A549 (cell line): Measurements from ENCODE around the gene VDAC1. TPM values are rescaled to one million over a fixed set of nuclear protein-coding genes. Genes with fewer than 3 reads are reported as not detected.

Experiments
- ATAC-seq, 2 experiments: fragments of 200-7000 bp in 1 of 2; fragments of >200 bp in 1 of 2; cut with Nextera tagmentation in 1 of 2; cut with Tn5 transposase in 1 of 2; 3 replicates each; pipeline versions ENCODE4 v1.8.0 to v1.9.1; 2018 to 2020; ENCODE audit warnings: mild to moderate bottlenecking in 1 of 2, moderate library complexity in 1 of 2
- CTCF ChIA-PET: fragments of 300-600 bp; sonication (Branson Sonifier 250); formaldehyde crosslinking; extraction: SDS; loops from one replicate; lab custom pipeline; 2021; ENCODE audit warnings: antibody characterized with exemption, inconsistent platforms; lab: Yijun Ruan, JAX
- POLR2A ChIA-PET: fragments of 350-600 bp; formaldehyde crosslinking; extraction: SDS; loops from one replicate; lab custom pipeline; 2021; ENCODE audit warnings: antibody characterized with exemption, inconsistent platforms; lab: Yijun Ruan, JAX
- DNase-seq, 2 experiments: peaks; one replicate each; pipeline versions ENCODE4 v3.0.0 to v3.0.0-alpha.2; 2011 to 2016; ENCODE audit warnings: low read depth in 1 of 2, low spot score in 1 of 2
- FAIRE-seq: peaks from 2 replicates; lab custom pipeline; 2011; peaks lifted over from hg19 to GRCh38; lab: Jason Lieb, UNC
- H3K27ac ChIP-seq, 2 experiments: fragments of >200 bp; sonication (Bioruptor Twin); formaldehyde crosslinking; 3 replicates each; pipeline ENCODE4 v1.5.1; 2016 to 2017
- H3K4me1 ChIP-seq: fragments of >200 bp; sonication (Bioruptor Twin); formaldehyde crosslinking; 3 replicates; pipeline ENCODE4 v1.6.1; 2016
- H3K4me2 ChIP-seq: fragments of >200 bp; sonication (Bioruptor Twin); formaldehyde crosslinking; 3 replicates; pipeline ENCODE4 v1.6.1; 2016
- H3K4me3 ChIP-seq: fragments of >200 bp; sonication (Bioruptor Twin); formaldehyde crosslinking; 3 replicates; pipeline ENCODE4 v1.5.1; 2016
- H3K9me3 ChIP-seq: fragments of >200 bp; sonication (Bioruptor Twin); formaldehyde crosslinking; 3 replicates; pipeline ENCODE4 v1.6.1; 2016
- CBX8 ChIP-seq: fragments of 200-600 bp; sonication (generic); IDR thresholded peaks from 2 replicates; pipeline ENCODE4 v1.6.1; 2016
- CHD2 ChIP-seq: fragments of 150-350 bp; IDR thresholded peaks from 2 replicates; pipeline ENCODE4 v1.6.1; 2014; ENCODE audit warnings: low read length; ENCODE audit not compliant: partially characterized antibody
- EP300 ChIP-seq, 2 experiments: fragments of >200 bp; sonication (Bioruptor Twin); formaldehyde crosslinking; IDR thresholded peaks; 2 replicates in 1 of 2; 3 replicates in 1 of 2; pipeline ENCODE4 v1.6.1; 2016 to 2017
- FOSB ChIP-seq: fragments of 250-450 bp; sonication (Bioruptor Pico); IDR thresholded peaks from 2 replicates; pipeline ENCODE4 v1.5.0; 2020; ENCODE audit warnings: mild to moderate bottlenecking, moderate library complexity
- FOXS1 ChIP-seq: fragments of 250-450 bp; sonication (Bioruptor Pico); IDR thresholded peaks from 2 replicates; pipeline ENCODE4 v1.5.0; 2020; ENCODE audit warnings: mild to moderate bottlenecking, moderate library complexity
- HOXA7 ChIP-seq: fragments of 250-450 bp; sonication (Bioruptor Pico); IDR thresholded peaks from 2 replicates; pipeline ENCODE4 v1.5.0; 2020; ENCODE audit warnings: mild to moderate bottlenecking, moderate library complexity
- MAZ ChIP-seq: fragments of 150-350 bp; IDR thresholded peaks from 2 replicates; pipeline ENCODE4 v1.6.1; 2014; ENCODE audit warnings: antibody characterized with exemption, low read depth, low read length, borderline replicate concordance
- POLR2AphosphoS2 ChIP-seq: conservative IDR thresholded peaks from 2 replicates; pipeline ENCODE4 v1.6.1; 2012; ENCODE audit warnings: low read length, improper control_type of control experiment, inconsistent platforms
- RAD21 ChIP-seq, 2 experiments: fragments of >200 bp in 1 of 2; sonication (Bioruptor Twin) in 1 of 2; formaldehyde crosslinking in 1 of 2; IDR thresholded peaks in 1 of 2; conservative IDR thresholded peaks in 1 of 2; 2 replicates in 1 of 2; 3 replicates in 1 of 2; pipeline ENCODE4 v1.6.1; 2012 to 2018; ENCODE audit warnings: inconsistent platforms in 1 of 2
- RFX5 ChIP-seq: fragments of 450-650 bp; IDR thresholded peaks from 2 replicates; pipeline ENCODE4 v1.7.1; 2014; ENCODE audit warnings: antibody characterized with exemption, mild to moderate bottlenecking, moderate library complexity
- RNF2 ChIP-seq: fragments of 200-600 bp; sonication (generic); IDR thresholded peaks from 2 replicates; pipeline ENCODE4 v1.6.1; 2016; ENCODE audit warnings: low read depth, mild to moderate bottlenecking, antibody characterized with exemption, moderate library complexity, borderline replicate concordance
- SMC3 ChIP-seq: fragments of >200 bp; sonication (Bioruptor Twin); formaldehyde crosslinking; IDR thresholded peaks from 3 replicates; pipeline ENCODE4 v1.6.1; 2018; ENCODE audit warnings: inconsistent platforms
- TFCP2L1 ChIP-seq: fragments of 250-450 bp; sonication (Bioruptor Pico); IDR thresholded peaks from 2 replicates; pipeline ENCODE4 v1.5.0; 2021; ENCODE audit warnings: mild to moderate bottlenecking
- TP53 ChIP-seq: fragments of 250-450 bp; sonication (Bioruptor Pico); IDR thresholded peaks from 2 replicates; pipeline ENCODE4 v1.5.0; 2021; ENCODE audit warnings: mild to moderate bottlenecking, moderate library complexity
- ZFP36 ChIP-seq: fragments of 450-650 bp; IDR thresholded peaks from 2 replicates; pipeline ENCODE4 v1.6.1; 2014; ENCODE audit warnings: borderline replicate concordance; ENCODE audit not compliant: partially characterized antibody
- WGBS: methylation state at CpG from one replicate; pipeline ENCODE4 v1.1.6; 2017; ENCODE audit errors: missing lambda C conversion rate; 5-methylcytosine and 5-hydroxymethylcytosine counted together
- polyA plus RNA-seq, 4 experiments: library from polyadenylated mRNA; depleted of rRNA in 3 of 4; stranded (reverse); fragments of >200 nt; fragmentation: RNase III in 1 of 4; extraction: RNeasy Plus Mini Kit Qiagen cat#74134 plus additional on column Dnase treatment in 1 of 4; gene quantifications; 2 replicates in 3 of 4; 3 replicates in 1 of 4; pipeline ENCODE4 v1.2.3, GENCODE V29; 2011 to 2017
- TF ChIP-seq, protein P1 (sequence below): fragments of >200 bp; sonication (Bioruptor Twin); formaldehyde crosslinking; IDR thresholded peaks from 3 replicates; pipeline ENCODE4 v1.5.1; 2016
- TF ChIP-seq, protein P2 (sequence below): fragments of 200-600 bp; sonication (generic); IDR thresholded peaks from 2 replicates; pipeline ENCODE4 v1.6.1; 2016; ENCODE audit warnings: antibody characterized with exemption, mild to moderate bottlenecking, moderate library complexity
- TF ChIP-seq, protein P3 (sequence below): IDR thresholded peaks from 2 replicates; pipeline ENCODE4 v1.6.1; 2012
- TF ChIP-seq, protein P4 (sequence below): IDR thresholded peaks from 2 replicates; pipeline ENCODE4 v1.6.1; 2012
- TF ChIP-seq, protein P5 (sequence below): fragments of >200 bp; sonication (Bioruptor Twin); formaldehyde crosslinking; IDR thresholded peaks from 2 replicates; pipeline ENCODE4 v1.6.1; 2016

The VDAC1 gene
- polyA plus RNA-seq, 2 of the 4 experiments (the other 2 are of a cell fraction) = 369 to 442 TPM

DNA sequence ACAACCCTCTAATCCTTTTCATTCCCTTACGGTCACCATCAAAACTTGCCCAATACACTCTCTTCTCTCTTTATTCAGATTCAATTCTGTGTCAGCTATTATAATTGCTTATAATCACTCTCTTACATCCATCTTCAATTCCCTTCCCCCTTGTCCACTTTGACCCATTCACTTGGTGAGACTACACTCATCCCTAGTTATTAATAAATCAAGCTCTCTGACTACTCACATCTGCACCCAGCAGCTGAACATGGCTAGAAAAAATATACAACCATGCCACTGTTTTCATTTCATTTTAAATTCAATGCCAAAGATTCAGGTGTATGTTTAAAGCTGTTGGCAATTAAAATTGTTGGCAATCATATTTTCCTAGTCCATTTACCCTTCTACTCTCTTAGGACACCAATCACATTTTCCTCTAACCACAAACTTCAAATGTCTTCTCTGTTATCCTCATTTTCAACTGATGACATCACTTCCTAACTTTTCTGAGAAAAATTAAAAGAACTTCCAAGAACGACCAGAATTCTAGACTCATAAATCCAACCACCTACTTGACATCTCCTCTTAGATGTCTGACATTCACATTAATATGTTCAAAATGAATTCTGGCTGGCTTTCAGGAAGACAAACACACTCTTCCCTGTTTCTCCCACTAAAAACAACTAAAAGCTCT is 41.8 kb downstream of the VDAC1 start:
- FAIRE-seq = no peak
- ChIA-PET CTCF (interaction anchor here (0.9 to 2.2 kb wide), 10 partner anchors 9 to 539 kb away, joined by 3 to 7 read pairs (median 4); no protein-coding TSS in a partner anchor), POLR2A (no interaction called here)
- ATAC-seq = no peak
- H3K27ac ChIP-seq = no peak overlapping the region
- peaks cover 21% of the 10 kb centered on the region for H3K4me1 ChIP-seq
- H3K4me2 ChIP-seq = no peak overlapping the region
- no peak for TF ChIP-seq POLR2AphosphoS2
- TF ChIP-seq FOXS1 = no peak
- no peak for TF ChIP-seq CBX8
- TF ChIP-seq, protein P1, sequence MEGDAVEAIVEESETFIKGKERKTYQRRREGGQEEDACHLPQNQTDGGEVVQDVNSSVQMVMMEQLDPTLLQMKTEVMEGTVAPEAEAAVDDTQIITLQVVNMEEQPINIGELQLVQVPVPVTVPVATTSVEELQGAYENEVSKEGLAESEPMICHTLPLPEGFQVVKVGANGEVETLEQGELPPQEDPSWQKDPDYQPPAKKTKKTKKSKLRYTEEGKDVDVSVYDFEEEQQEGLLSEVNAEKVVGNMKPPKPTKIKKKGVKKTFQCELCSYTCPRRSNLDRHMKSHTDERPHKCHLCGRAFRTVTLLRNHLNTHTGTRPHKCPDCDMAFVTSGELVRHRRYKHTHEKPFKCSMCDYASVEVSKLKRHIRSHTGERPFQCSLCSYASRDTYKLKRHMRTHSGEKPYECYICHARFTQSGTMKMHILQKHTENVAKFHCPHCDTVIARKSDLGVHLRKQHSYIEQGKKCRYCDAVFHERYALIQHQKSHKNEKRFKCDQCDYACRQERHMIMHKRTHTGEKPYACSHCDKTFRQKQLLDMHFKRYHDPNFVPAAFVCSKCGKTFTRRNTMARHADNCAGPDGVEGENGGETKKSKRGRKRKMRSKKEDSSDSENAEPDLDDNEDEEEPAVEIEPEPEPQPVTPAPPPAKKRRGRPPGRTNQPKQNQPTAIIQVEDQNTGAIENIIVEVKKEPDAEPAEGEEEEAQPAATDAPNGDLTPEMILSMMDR = no peak
- no peak for TF ChIP-seq ZFP36
- no peak for TF ChIP-seq MAZ
- no peak for TF ChIP-seq HOXA7
- TF ChIP-seq, protein P2, sequence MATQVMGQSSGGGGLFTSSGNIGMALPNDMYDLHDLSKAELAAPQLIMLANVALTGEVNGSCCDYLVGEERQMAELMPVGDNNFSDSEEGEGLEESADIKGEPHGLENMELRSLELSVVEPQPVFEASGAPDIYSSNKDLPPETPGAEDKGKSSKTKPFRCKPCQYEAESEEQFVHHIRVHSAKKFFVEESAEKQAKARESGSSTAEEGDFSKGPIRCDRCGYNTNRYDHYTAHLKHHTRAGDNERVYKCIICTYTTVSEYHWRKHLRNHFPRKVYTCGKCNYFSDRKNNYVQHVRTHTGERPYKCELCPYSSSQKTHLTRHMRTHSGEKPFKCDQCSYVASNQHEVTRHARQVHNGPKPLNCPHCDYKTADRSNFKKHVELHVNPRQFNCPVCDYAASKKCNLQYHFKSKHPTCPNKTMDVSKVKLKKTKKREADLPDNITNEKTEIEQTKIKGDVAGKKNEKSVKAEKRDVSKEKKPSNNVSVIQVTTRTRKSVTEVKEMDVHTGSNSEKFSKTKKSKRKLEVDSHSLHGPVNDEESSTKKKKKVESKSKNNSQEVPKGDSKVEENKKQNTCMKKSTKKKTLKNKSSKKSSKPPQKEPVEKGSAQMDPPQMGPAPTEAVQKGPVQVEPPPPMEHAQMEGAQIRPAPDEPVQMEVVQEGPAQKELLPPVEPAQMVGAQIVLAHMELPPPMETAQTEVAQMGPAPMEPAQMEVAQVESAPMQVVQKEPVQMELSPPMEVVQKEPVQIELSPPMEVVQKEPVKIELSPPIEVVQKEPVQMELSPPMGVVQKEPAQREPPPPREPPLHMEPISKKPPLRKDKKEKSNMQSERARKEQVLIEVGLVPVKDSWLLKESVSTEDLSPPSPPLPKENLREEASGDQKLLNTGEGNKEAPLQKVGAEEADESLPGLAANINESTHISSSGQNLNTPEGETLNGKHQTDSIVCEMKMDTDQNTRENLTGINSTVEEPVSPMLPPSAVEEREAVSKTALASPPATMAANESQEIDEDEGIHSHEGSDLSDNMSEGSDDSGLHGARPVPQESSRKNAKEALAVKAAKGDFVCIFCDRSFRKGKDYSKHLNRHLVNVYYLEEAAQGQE = no peak
- TF ChIP-seq SMC3 = no peak
- TF ChIP-seq TFCP2L1 (CRISPR knock-in tag) = no peak
- no peak for TF ChIP-seq TP53 (CRISPR knock-in tag)
- TF ChIP-seq, protein P3, sequence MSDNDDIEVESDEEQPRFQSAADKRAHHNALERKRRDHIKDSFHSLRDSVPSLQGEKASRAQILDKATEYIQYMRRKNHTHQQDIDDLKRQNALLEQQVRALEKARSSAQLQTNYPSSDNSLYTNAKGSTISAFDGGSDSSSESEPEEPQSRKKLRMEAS = no peak
- no peak for TF ChIP-seq FOSB (CRISPR knock-in tag)
- no peak for TF ChIP-seq CHD2
- TF ChIP-seq, protein P4, sequence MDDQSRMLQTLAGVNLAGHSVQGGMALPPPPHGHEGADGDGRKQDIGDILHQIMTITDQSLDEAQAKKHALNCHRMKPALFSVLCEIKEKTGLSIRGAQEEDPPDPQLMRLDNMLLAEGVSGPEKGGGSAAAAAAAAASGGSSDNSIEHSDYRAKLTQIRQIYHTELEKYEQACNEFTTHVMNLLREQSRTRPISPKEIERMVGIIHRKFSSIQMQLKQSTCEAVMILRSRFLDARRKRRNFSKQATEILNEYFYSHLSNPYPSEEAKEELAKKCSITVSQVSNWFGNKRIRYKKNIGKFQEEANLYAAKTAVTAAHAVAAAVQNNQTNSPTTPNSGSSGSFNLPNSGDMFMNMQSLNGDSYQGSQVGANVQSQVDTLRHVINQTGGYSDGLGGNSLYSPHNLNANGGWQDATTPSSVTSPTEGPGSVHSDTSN = no peak
- no peak for TF ChIP-seq EP300 (IDR thresholded peaks at IDR 0.05)
- TF ChIP-seq, protein P5, sequence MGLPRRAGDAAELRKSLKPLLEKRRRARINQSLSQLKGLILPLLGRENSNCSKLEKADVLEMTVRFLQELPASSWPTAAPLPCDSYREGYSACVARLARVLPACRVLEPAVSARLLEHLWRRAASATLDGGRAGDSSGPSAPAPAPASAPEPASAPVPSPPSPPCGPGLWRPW = no peak
- TF ChIP-seq RNF2 = no peak
- DNase-seq = no peak
- no peaks in the 10 kb centered on the region for H3K9me3 ChIP-seq
- H3K4me3 ChIP-seq = no peak overlapping the region
- 58% methylated on average over 2 of the region's 2 CpGs for WGBS

DNA sequence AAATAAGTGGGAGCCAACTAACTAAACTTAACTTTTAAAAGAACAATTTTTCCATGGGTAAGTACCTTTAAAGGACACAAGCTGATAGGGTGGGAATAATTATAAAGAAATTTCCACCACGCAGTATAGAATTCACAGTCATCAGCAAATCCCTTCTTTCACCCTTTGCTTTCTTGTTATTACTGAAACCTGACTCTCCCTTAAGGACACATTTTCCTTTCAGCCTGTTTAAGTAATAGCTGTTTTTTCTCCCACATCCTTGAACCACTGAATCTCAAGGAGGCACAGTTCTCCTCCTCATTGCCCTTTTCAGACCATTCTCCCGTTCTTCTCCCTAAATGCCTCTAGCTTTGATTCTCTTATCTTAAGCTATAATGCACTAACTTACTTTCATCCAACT is 42.6 kb downstream of the VDAC1 start:
- no peaks in the 10 kb centered on the region for H3K9me3 ChIP-seq
- H3K4me3 ChIP-seq = no peak overlapping the region
- ATAC-seq = no peak
- 94% methylated on average over 2 of the region's 2 CpGs for WGBS
- TF ChIP-seq RAD21 (conservative IDR thresholded peaks at IDR 0.05 in 1 of 2, IDR thresholded peaks at IDR 0.05 in 1 of 2) = no peak
- no peak for TF ChIP-seq RFX5
- no peak for TF ChIP-seq SMC3
- TF ChIP-seq, all 56 proteins: peak for 0
- H3K4me1 ChIP-seq = peaks cover 17% of the 10 kb centered on the region
- ChIA-PET POLR2A (interaction anchor here (0.6 kb wide), 1 partner anchor 1466 kb away, joined by 6 read pairs; no protein-coding TSS in a partner anchor), CTCF (interaction anchor here (1.2 to 2.2 kb wide), 6 partner anchors 8 to 77 kb away, joined by 3 to 7 read pairs (median 5); no protein-coding TSS in a partner anchor)
- FAIRE-seq = no peak
- H3K4me2 ChIP-seq = no peak overlapping the region
- DNase-seq = no peak
- no peak overlapping the region for H3K27ac ChIP-seq
